GM18868 (cell line): Measurements from ENCODE around the gene SRSF3.
A peak's percentile ranks its signal among the peaks of the same experiment; 100 is the strongest.

Experiments
- ATAC-seq: cut with Tn5 transposase; IDR thresholded peaks from one replicate; pipeline ENCODE4 v1.9.1; 2021; ENCODE audit warnings: mild to moderate bottlenecking, moderate library complexity; ENCODE audit not compliant: unreplicated experiment

The SRSF3 gene

DNA sequence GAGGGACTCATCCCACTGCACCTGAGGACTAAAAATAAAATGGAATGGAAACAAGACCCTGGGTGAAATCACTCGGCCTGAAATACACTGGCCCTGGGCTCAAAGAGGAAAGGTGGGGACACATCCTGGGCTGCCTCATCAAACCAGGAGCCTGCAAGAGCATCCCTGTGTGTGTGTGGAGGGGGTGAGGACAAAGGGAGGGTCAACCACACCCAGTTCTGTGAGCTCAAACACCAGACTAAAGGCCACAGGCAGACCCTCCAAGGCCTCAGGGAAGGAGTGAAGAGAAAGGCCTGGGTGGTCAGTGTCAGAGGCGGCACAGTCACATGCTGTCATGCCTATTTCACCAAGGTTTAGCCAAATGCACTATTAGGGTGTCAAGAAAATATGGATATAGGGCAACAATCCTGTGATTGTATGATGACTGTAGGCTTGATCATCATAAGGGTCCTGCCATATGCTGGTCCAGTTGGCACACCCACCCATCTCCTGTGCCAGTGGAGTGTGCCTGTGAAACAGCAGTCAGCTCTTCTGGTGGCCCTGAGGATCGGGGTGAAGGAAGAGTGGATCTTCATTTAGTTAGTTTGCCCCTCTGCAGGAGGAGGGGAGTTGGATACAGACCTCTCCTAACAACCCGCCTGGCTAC lies 28.9 kb downstream of the SRSF3 start:
- no peak for ATAC-seq

DNA sequence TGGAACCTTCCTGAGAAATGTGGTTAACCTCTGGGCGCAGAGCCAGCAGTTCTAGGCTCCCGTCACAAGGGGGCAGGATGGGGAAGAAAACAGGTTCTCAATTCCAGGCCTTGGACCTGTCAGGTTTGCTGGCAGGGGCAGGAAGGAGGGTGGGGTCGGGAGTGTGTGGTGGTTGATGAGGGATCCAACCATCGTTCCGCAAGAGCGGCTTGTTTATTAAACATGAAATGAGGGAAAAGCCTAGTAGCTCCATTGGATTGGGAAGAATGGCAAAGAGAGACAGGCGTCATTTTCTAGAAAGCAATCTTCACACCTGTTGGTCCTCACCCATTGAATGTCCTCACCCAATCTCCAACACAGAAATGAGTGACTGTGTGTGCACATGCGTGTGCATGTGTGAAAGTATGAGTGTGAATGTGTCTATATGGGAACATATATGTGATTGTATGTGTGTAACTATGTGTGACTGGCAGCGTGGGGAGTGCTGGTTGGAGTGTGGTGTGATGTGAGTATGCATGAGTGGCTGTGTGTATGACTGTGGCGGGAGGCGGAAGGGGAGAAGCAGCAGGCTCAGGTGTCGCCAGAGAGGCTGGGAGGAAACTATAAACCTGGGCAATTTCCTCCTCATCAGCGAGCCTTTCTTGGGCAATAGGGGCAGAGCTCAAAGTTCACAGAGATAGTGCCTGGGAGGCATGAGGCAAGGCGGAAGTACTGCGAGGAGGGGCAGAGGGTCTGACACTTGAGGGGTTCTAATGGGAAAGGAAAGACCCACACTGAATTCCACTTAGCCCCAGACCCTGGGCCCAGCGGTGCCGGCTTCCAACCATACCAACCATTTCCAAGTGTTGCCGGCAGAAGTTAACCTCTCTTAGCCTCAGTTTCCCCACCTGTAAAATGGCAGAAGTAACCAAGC lies 29.6 kb downstream of the SRSF3 start:
- ATAC-seq = peak; percentile 49

DNA sequence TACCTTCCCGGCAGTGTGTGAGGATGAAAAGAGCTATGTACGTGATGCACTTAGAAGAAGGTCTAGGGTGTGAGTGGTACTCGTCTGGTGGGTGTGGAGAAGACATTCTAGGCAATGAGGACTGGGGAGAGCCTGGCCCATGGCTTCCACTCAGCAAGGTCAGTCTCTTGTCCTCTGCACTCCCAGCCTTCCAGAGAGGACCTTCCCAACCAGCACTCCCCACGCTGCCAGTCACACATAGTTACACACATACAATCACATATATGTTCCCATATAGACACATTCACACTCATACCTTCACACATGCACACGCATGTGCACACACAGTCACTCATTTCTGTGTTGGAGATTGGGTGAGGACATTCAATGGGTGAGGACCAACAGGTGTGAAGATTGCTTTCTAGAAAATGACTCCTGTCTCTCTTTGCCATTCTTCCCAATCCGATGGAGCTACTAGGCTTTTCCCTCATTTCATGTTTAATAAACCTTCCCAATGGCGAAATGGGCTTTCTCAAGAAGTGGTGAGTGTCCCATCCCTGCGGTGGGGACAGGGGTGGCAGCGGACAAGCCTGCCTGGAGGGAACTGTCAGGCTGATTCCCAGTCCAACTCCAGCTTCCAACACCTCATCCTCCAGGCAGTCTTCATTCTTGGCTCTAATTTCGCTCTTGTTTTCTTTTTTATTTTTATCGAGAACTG lies 30.4 kb downstream of the SRSF3 start:
- no peak for ATAC-seq

DNA sequence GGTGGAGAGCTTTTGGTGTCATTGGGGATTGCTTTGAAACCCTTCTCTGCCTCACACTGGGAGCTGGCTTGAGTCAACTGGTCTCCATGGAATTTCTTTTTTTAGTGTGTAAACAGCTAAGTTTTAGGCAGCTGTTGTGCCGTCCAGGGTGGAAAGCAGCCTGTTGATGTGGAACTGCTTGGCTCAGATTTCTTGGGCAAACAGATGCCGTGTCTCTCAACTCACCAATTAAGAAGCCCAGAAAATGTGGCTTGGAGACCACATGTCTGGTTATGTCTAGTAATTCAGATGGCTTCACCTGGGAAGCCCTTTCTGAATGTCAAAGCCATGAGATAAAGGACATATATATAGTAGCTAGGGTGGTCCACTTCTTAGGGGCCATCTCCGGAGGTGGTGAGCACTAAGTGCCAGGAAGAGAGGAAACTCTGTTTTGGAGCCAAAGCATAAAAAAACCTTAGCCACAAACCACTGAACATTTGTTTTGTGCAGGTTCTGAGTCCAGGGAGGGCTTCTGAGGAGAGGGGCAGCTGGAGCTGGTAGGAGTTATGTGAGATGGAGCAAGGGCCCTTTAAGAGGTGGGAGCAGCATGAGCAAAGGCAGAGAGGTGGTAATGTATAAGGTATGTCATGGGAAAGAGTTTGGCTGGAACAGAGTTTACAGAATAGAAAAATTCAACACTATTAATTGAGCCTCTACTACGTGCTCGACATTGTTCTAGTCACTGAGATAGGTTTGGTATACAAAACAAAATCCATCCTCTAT lies 31.2 kb downstream of the SRSF3 start:
- ATAC-seq = no peak

DNA sequence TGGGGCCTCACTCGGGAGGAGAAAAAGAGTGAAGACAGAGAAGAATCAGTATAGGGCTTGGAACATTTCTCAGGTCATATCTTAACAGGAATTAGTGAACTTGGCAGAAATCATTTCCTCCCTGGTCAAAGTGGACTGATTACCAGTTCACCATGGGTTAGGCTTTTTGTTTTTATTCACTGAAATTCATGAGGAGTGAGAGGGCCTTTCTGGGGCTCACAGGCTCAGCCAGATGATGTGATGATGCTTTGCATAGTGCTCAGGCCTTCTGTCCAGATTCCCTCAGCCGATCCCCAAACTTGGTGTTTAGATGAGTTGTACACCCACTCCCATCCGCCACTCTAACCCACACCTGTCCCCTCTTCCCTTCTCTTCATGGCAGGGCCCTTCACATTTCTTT lies 32.5 kb downstream of the SRSF3 start:
- ATAC-seq = no peak

DNA sequence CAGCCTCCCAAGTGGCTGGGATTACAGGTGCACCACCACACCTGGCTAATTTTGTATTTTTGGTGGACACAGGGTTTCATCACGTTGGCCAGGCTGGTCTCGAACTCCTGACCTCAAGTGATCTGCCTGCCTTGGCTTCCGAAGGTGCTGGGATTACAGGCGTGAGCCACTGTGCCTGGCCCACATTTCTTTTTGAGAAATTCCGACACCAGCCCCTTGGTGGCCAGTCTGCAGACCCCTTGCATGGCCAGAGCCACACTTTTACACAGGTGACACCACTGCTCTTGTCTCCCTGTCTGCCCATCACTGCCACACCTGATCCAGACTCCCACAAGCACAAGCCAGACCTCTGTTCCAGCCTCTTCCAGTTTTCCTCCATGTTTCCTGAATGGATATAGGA lies 33.0 kb downstream of the SRSF3 start:
- no peak for ATAC-seq

DNA sequence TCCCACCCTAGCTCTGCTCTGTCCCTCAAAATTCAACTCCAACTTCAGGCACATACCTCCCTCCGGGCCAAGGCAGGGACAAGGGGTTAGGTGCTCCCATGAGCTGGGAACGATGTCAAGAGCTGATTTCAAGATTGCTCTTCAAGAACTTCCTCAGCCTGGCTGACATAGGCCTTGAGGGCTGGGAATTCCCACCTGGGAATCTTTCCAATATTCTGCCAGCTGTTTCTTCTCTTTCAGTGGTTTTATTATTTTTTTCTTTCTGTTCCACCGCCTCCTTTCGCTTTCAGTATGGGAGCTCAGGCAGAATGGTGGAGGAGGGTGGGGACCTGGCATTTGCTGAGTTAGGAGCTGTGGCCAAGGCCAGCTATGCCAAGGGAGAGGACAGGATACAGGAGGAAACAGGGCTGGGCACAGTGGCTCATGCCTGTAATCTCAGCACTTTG lies 33.7 kb downstream of the SRSF3 start:
- ATAC-seq = no peak

DNA sequence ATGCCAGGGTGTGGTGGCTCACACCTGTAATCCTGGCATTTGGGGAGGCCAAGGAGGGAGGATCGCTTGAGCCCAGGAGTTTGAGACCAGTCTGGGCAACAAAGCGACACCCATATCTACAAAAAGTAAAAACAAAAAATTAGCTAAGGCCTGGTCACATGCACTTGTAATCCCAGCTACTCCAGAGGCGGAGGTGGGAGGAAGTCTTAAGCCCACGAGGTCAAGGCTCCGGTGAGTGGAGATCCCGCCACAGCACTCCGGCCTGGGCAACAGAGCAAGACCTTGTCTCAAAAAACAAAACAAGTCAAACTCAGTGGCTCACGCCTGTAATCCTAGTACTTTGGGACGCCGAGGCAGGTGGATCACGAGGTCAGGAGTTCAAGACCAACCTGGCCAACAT lies 35.6 kb downstream of the SRSF3 start:
- no peak for ATAC-seq

DNA sequence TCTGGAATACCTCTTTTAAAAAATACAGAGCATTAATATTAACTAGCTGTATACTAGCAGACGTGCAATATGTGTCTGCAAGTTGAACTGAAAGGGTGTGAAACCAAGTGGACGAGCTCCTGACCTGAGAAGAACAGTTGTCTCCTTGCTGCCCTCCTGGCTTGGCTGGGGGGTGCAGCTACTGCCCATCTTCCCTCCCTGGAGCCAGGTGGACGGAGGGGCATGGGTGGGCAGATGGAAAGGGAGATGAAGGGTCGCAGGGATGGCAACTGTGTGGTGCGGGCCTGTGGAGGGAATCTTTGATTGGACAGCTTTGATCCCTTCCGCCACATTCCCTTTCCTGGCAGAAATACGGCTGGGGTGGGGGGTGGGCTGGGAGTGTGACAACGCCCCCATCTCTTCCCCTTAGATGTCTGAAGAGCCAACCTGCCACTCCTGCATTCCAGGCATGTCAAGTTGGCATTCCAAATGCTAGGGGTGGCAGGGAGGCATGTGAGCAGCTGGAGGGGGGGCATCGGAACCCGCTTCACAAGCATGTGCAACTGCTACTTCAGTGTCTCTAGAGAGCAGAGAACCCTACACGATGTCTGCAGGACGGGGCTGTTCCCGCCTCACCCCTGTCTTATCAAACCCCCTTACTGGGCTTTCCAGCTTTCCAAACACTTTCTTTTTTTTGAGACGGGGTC lies 37.3 kb downstream of the SRSF3 start:
- no peak for ATAC-seq

DNA sequence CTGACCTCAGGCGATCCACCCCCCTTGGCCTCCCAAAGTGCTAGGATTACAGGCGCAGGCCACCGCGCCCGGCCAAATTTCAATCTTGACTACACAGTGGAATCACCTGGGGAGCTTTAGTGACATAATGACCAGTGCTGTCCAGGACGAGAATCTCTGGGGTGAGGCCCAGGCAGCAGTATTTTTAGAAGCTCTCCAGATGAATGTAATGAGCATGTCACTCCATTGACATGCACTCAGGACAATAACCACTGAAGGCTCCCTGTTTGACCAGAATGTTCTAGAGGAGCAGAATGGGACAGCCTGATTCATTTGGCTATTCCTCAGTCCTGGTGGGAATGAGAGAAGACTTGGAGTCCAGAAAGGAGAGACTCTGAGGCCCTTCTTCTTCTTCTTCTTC lies 39.2 kb downstream of the SRSF3 start:
- no peak for ATAC-seq

DNA sequence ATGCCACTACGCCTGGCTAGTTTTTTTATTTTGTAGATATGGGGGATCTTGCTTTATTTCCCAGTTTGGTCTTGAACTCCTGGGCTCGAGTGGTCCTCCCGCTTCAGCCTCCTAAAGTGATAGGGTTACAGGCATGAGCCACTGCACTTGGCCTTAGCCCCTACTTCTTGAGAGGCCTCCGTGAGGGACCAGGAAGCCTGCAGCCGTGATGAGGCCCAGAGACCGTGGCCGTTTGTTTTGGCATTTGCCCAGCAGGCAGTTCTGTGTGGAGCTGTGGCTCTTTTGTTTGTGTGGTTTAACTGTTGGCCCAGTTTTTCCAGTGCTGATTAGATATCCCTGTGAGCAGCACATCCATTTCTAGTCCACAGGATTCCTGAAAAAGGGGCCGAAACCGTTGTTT lies 39.8 kb downstream of the SRSF3 start:
- ATAC-seq = no peak

DNA sequence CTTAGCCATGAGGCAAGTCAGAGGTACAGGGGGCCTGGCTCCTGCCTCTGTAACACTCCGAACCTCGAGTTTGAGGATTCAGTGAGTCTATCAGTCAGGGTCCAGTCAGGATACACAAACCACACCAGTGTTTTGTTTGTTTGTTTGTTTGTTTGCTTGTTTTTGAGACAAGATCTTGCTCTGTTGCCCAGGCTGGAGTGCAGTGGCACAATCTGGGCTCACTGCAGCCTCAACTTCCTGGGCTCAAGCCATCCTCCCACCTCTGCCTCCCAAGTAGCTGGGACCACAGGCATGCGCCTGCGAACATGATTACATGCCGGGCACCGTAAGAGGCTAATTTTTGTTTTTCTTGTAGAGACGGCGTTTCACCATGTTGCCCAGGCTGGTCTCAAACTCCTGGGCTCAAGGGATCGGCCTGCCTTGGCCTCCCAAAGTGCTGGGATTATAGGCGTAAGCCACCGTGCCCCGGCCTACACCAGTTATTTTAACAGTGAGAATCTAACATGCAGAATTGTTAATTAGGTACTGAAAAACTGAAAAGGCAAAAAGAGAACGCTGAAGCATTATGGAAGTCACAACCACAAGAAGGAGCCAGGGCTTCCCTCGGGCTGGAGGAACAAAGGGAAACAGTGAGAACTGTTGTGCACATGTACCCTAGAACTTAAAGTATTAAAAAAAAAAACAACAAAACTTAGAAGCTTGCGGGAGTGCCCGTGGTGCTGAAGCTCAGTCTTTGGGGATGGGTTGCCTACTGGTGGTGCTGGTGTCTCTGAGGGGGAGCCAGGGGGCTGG lies 40.4 kb downstream of the SRSF3 start:
- ATAC-seq = no peak

DNA sequence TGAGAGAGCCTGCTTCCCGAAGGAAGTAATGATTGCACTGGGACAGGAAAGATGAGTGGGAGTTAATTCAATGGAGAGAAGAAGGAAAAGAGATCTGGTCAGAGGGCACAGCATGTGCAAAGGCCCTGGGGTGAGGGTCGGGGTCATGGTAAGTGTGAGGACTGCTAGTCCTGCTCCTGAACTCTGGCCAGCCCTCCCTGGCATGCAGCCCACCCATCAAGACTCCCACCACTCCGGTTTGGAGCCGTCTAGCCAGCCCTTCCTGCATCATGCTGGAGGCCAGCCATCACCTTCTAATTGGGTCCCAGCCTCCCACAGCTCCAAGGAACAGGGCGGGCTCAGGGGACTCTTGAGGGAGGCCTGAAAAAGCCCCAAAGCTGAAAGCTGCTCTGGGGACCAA lies 42.1 kb downstream of the SRSF3 start:
- ATAC-seq = no peak

DNA sequence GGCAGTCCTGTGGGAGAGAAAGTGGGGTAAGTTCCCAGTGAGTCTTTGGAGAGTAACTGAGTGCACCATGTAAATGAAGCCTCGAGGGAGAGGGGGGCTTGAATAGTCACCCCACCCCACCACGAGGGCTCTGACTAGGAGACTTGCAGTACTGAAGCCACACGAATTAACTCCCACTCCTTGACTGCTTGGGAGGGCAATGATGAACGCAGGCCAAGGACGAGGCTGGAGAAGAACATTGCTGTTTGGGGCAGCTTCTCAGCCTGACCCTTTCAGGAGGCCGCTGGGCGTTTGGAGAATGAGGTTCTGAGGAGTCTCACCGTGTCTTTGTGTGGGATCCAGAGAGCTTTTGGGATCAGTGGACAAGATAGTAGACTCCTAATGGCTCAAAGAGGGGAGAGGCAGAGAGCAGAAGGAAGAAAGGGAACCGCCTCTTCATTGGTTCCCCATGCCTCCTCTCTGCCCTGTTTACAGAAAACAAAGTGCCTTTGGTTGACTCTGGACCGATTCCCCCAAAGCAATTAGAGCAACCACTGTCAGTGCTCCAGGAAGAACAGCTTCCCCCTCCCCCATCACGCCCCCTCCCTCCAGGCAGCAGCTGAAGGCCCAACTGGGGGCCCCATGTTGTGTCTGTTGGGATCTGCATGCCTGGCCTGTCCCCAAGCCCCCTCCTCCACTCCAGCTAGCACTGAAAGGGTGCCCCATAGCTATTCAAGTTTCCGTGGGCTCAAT lies 42.7 kb downstream of the SRSF3 start:
- ATAC-seq = no peak

DNA sequence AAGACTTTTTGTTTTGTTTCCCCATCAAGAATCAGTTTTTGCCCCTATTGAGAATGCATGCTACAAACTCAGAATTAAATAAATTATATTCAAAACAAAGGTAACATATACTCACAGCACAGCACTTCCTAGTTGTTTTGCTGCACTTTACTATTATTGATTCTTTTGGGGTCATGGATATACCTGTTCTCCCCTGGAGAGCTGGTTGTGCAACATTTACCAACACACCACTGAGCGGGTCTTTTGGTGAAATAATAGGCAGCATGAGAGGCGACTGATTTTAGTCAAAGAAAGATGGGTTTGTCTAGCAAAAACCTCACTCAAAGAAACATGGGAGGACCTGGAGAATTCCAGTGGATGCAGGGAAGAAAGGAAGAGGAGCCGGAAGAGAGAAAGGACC lies 44.4 kb downstream of the SRSF3 start:
- ATAC-seq = no peak

DNA sequence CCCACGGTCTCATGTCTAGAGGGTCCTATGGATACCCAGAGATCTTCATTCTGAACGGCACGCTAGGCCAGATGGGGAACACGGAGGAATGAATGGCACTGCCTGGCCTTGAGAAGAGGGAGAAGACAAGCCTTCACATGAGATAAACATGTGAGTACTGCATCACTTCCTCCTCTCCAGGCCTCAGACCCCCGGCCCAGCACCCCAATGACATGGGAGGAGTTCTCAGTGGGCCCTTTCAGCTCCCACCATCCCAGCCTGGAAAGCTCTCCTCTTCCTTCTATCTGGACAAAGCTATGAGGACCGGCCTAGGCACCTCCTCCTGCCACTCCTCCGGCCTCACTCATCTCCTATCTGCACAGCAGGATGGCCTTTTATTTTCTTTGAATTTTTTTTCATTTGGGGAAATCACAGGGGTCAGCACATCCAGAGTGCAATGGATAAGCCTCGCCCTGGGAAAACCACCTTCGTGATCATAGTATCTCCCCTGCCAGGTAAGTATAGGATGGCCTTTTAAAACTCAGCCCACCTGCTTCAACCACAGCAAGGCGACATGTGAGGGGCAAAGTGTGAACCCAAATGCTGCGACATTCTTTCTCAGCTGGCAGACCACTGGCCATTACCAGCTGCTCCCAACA lies 45.1 kb downstream of the SRSF3 start:
- ATAC-seq = no peak

DNA sequence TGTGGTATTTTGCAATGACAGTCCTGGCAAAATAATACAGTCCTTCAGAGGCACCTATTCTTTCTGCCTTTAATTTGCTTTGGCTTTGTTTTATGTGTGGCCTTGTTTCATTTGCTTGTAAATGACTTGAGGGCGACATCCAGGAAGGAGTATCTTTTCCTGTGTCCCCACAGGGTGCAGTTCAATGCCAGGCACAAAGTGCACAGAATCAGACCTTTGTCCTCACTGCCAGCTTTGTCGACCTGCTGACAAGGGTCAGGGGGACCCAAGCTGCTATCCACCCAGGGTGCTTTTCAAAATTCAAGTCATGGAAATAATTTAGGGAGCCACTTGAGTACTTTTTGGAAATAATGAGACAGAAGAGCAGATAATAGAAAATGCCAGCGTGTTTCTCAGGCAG lies 47.4 kb downstream of the SRSF3 start:
- ATAC-seq = no peak
